Transverse colon (tissue), 4 donors: ENCODE measurements around the gene PARN.

Experiments
- CTCF ChIP-seq, 5 experiments: fragments of 200-600 bp in 3 of 5; fragments of 450-650 bp in 2 of 5; sonication (generic) in 3 of 5; IDR thresholded peaks; 1 replicate in 2 of 5; 2 replicates in 3 of 5; pipeline ENCODE4 v1.5.1; 2016 to 2017; ENCODE audit warnings: antibody characterized with exemption in 5 of 5, inconsistent platforms in 3 of 5, mild to moderate bottlenecking in 2 of 5, moderate library complexity in 1 of 5
- POLR2A ChIP-seq: fragments of 450-650 bp; IDR thresholded peaks from one replicate; pipeline ENCODE4 v1.6.1; 2016; ENCODE audit warnings: antibody characterized with exemption, mild to moderate bottlenecking, moderate library complexity
- POLR2AphosphoS5 ChIP-seq, 3 donors: sonication (generic); formaldehyde crosslinking; IDR thresholded peaks; one replicate each; pipeline ENCODE4 v1.6.1; 2016; ENCODE audit warnings: antibody characterized with exemption in 3 of 3

- TF ChIP-seq CTCF (IDR thresholded peaks at IDR 0.05): no peak
- no peak for TF ChIP-seq POLR2A
- no peak for TF ChIP-seq POLR2AphosphoS5 (IDR thresholded peaks at IDR 0.05)
Measured at GRCh38 chr16:14492614-14493013, 137.4 kb downstream of the PARN start.
